ACHN (cell line): ENCODE data around the gene FAM193A.
"Not testable (repeated sequence)": the region's sequence is repeated elsewhere in the genome, so short reads cannot be mapped to it uniquely, and the experiment has no call there.

ENCODE experiments used
- DNase-seq: peaks from one replicate; pipeline ENCODE4 v3.0.0-alpha.2; 2015
- in situ Hi-C: cut with HindIII; loops from 2 replicates; pipeline ENCODE4 v1.10.0; 2017; ENCODE audit warnings: low sequenced_read_pairs, low pct_ligation_motif_present, low pct_unique_long_range_greater_than_20kb

FAM193A gene

GRCh38 chr4:2728806-2729532, 192.5 kb downstream of the FAM193A start:
- DNase-seq: no peak
- in situ Hi-C loops: no loop called here

DNA sequence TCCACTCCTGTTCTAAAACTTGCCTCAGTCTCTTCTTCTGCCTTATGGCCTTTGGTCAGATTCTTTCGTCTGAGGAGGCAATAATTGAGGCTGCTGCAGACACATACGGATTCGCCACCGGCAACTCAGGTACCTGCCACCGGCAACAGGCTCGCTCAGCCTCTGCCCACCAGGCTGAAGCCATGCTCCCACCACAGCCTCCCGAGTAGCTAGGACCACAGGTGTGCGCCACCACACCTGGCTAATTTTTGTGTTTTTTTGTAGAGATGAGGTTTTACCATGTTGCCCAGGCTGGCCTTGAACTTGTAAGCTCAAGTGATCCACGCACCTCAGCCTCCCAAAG, 193.1 kb downstream of the FAM193A start:
- DNase-seq: no peak
- in situ Hi-C loops: no loop called here

DNA sequence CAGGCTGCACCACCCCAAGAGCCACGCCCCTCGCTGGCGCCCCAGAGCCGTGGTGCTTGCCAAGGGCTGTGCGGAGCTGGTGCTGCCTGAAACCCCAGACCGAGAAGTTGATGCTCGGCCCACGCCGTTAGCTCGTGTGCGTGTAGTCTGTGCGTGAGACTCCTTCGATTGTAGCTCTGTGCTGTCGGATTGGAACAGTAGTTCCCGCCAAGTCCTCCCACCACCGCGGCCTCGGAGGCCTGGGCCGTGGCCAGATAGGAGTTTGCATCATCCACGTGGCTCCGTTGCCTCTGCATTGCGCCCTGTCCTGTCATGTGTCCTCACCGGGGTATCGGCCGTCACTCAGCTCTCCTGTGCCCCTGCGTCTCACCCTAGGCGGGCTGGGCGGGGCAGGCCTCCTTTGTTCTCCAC, 195.5 kb downstream of the FAM193A start:
- in situ Hi-C loops: no loop called here
- no peak for DNase-seq

DNA sequence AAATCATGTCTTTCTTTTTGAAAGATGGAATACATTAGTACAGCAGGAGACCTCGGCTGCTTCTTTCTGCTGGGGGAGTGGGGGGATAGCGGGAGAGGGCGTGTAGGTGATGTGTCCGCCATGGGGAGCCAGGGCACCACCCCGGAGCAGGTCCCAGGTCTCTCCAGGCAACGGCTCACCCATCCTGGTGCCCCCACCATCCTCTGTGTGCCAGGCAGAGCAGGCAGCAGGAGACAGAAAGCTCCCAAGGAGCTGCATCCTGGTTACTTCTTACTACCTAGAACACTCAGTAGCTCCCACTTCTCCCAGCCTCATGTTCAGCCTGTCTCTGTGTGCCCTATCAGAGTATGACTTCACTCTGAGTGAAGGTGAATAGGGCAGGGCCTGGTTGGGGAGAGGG, 196.1 kb downstream of the FAM193A start:
- in situ Hi-C loops: no loop called here
- no peak for DNase-seq

GRCh38 chr4:2733001-2733843, 196.8 kb downstream of the FAM193A start:
- in situ Hi-C loops: no loop called here

DNA sequence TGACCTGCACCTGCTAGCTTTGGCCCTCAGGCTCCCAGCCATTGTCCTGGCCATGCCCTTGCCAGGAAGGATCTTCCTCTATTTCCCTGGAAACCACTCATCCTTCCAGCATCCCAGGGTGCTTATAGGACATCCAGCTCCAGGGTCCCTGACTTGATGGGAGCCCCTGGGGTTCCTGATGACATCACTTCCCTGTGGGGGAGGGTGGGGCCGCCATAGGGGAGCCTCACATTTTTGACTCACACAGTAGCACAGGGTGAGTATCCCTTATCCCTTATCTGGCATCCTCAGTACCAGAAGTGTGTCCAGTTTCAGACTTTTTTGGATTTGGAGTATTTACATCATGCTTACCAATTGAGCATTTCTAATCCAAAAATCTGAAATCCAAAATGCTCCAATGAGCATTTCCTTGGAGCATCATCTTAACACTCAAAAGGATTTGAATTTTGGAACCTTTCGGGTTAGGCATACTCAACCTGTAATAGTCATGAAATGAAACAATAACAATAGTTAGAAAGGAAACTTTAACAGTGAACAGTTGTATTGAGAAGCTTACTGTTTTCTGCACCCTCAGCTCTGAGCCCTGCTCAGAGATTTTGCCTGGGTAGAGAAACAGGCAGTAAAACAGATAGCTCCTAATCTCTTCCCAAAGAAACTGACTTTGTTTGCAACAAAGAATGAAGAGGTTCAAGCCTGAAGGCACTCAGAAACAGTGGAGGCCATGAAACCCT, 197.6 kb downstream of the FAM193A start:
- in situ Hi-C loops: no loop called here
- DNase-seq: no peak

More at GRCh38 chr4:2733001-2733843, 196.8 kb downstream of the FAM193A start:
- no peak for DNase-seq

GRCh38 chr4:2734612-2735011, 198.2 kb downstream of the FAM193A start:
- no peak for DNase-seq
- in situ Hi-C loops: no loop called here

- DNase-seq: no peak
- in situ Hi-C loops: no loop called here
Measured at GRCh38 chr4:2735869-2736268, 199.4 kb downstream of the FAM193A start.

DNA sequence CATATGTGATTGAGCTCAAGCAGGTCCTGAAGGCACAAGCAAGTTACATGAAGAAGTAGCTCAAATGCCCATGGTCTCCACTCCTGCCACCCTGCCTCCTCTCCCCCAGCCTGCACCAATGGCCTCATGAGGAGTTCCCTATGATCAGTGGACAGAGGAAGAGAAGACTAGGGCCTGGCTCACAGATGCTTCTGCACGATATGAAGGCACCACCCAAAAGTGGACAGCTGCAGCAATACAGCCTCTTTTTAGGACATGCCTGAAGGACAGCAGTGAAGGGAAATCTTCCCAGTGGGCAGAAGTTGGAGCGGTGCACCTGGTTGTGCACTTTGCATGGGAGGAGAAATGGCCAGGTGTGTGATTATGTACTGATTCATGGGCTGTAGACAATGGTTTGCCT, 201.8 kb downstream of the FAM193A start:
- in situ Hi-C loops, DNase-seq: not testable (repeated sequence)

DNA sequence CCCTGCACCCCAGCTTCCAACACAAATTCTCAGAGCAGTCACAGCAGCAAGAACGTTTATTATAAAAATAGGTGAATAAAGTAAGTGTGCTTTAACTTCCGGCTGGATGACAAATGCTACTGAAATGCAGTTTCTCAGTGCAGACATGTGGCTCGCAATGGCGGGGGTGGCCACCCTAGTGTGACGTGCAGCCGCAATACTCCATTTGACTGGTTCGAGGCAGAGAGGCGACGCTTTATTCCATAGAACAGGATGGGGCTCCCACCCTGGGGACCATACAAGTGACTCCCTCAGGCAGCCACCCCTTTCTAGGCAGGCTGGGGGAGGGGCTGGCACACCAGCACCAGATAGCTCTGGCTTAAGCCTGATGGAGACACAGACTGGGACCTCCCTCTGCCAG, 205.2 kb downstream of the FAM193A start:
- no peak for DNase-seq
- in situ Hi-C loops: no loop called here

GRCh38 chr4:2742081-2742822, 205.8 kb downstream of the FAM193A start:
- DNase-seq: no peak
- in situ Hi-C loops: no loop called here

DNA sequence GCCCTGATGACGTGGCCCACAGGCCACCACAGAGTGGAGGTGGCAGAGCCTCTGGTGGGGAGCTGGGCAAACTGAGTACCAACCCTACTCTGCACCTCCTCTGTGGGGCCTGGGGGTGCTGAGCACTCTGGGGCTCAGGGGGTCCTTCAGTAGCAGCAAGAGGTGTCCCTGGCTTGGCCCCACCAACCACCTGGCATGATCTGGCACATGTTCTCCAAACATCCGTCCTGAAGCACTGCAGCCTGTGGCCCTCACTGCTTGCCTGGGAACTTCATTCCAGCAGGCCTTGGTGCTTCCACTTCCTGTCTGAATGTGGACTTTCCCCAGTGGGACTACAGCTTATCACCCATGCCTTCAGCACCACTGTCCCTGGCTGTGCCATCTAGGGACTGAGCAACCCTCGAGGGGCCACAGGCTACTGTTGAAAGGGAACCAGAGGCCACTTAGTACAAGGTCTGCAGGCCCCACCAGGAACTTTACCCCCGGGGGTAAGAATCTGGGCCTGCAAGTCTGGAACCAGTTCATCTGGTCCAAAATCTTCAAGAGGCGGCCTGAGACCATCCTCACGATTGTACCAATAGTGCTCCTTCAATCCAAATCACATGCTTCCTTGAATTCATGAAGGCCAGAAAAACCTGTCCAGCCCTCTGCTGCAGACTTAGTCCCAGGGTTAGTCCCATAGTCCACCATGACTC, 206.5 kb downstream of the FAM193A start:
- no peak for DNase-seq

GRCh38 chr4:2743518-2744445, 207.3 kb downstream of the FAM193A start:
- in situ Hi-C loops: no loop called here

More for the DNA sequence above, 206.5 kb downstream of the FAM193A start:
- in situ Hi-C loops: no loop called here

GRCh38 chr4:2744576-2745270, 208.3 kb downstream of the FAM193A start:
- in situ Hi-C loops: no loop called here
- DNase-seq: no peak

More at GRCh38 chr4:2743518-2744445, 207.3 kb downstream of the FAM193A start:
- DNase-seq: no peak

DNA sequence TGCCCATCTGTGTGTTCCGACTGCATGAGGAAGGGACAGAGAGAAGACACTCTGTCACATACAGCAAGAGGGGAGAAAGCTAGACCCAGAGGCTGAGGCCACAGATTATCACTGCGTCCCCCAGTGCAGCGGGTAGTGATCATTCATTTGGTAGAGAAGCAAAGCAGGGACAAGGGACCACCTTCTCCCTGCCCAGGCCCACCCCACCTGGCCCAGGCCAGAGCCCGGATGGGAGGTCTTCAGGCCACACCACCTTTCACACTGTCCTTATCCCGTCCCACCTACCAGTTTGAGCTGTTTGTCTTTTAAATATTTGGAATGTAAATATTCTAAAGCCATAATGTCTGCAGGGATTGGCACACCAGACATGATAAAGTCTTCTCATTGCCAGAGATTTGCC, 209.1 kb downstream of the FAM193A start:
- in situ Hi-C loops: no loop called here

GRCh38 chr4:2745981-2746806, 209.7 kb downstream of the FAM193A start:
- in situ Hi-C loops: no loop called here
- DNase-seq: no peak

More for the DNA sequence above, 209.1 kb downstream of the FAM193A start:
- DNase-seq: no peak
